H9 (cell line): ENCODE results near the gene SMAD3. TPM values are rescaled to one million over a fixed set of nuclear protein-coding genes. Genes with fewer than 3 reads are reported as not detected.

Experiments
- DNase-seq: peaks from one replicate; pipeline ENCODE4 v3.0.0-alpha.2; 2017
- H2AFZ ChIP-seq: one replicate; pipeline ENCODE4 v1.6.1; 2013; ENCODE audit warnings: mild to moderate bottlenecking, low read length, control low read depth, moderate library complexity
- H2AK5ac ChIP-seq: 2 replicates; pipeline ENCODE4 v1.6.1; 2013; ENCODE audit warnings: low read length, control low read depth, mixed read lengths; ENCODE audit not compliant: insufficient read length
- H2BK120ac ChIP-seq: one replicate; pipeline ENCODE4 v1.6.1; 2013; ENCODE audit warnings: low read depth, mild to moderate bottlenecking, low read length, control low read depth, inconsistent platforms; ENCODE audit not compliant: poor library complexity, severe bottlenecking
- H2BK12ac ChIP-seq: 2 replicates; pipeline ENCODE4 v1.6.1; 2013; ENCODE audit warnings: low read length, control low read depth, mixed read lengths, low read depth; ENCODE audit not compliant: insufficient read length
- H2BK15ac ChIP-seq: 2 replicates; pipeline ENCODE4 v1.6.1; 2013; ENCODE audit warnings: low read depth, low read length, control low read depth
- H2BK20ac ChIP-seq: one replicate; pipeline ENCODE4 v1.6.1; 2013; ENCODE audit warnings: low read depth, mild to moderate bottlenecking, low read length, control low read depth, inconsistent platforms; ENCODE audit not compliant: poor library complexity, severe bottlenecking
- H2BK5ac ChIP-seq: 2 replicates; pipeline ENCODE4 v1.6.1; 2013; ENCODE audit warnings: low read length, control low read depth, mixed read lengths; ENCODE audit not compliant: insufficient read length
- H3K14ac ChIP-seq: 2 replicates; pipeline ENCODE4 v1.6.1; 2013; ENCODE audit warnings: low read length, control low read depth; ENCODE audit not compliant: insufficient read depth
- H3K18ac ChIP-seq: 2 replicates; pipeline ENCODE4 v1.6.1; 2013; ENCODE audit warnings: low read depth, mild to moderate bottlenecking, mixed read lengths, low read length, control low read depth; ENCODE audit not compliant: insufficient read length
- H3K23ac ChIP-seq: 2 replicates; pipeline ENCODE4 v1.6.1; 2013; ENCODE audit warnings: low read length, control low read depth, mixed read lengths, low read depth; ENCODE audit not compliant: insufficient read length
- H3K23me2 ChIP-seq: 2 replicates; pipeline ENCODE4 v1.6.1; 2013; ENCODE audit warnings: low read depth, mild to moderate bottlenecking, mixed read lengths, low read length, control low read depth; ENCODE audit not compliant: insufficient read length, poor library complexity, severe bottlenecking
- H3K27ac ChIP-seq: 2 replicates; pipeline ENCODE4 v1.5.1; 2013; ENCODE audit warnings: low read length, control low read depth, mixed read lengths, low read depth; ENCODE audit not compliant: insufficient read length
- H3K27me3 ChIP-seq: 2 replicates; pipeline ENCODE4 v1.6.1; 2013; ENCODE audit warnings: low read length, control low read depth, inconsistent platforms; ENCODE audit not compliant: insufficient read depth
- H3K4ac ChIP-seq: 2 replicates; pipeline ENCODE4 v1.6.1; 2013; ENCODE audit warnings: low read depth, mild to moderate bottlenecking, control low read depth, inconsistent platforms, low read length, moderate library complexity
- H3K4me1 ChIP-seq: 2 replicates; pipeline ENCODE4 v1.6.1; 2013; ENCODE audit warnings: low read length, control low read depth, inconsistent platforms; ENCODE audit not compliant: insufficient read depth
- H3K4me2 ChIP-seq: 2 replicates; pipeline ENCODE4 v1.6.1; 2013; ENCODE audit warnings: low read length, control low read depth, mixed read lengths; ENCODE audit not compliant: insufficient read length, insufficient read depth
- H3K56ac ChIP-seq: 2 replicates; pipeline ENCODE4 v1.6.1; 2013; ENCODE audit warnings: low read depth, mild to moderate bottlenecking, mixed read lengths, low read length, control low read depth; ENCODE audit not compliant: insufficient read length
- H3K79me1 ChIP-seq: 2 replicates; pipeline ENCODE4 v1.6.1; 2013; ENCODE audit warnings: low read depth, mild to moderate bottlenecking, moderate library complexity, low read length, control low read depth, inconsistent platforms; ENCODE audit not compliant: insufficient read depth, poor library complexity, severe bottlenecking
- H3K79me2 ChIP-seq: 2 replicates; pipeline ENCODE4 v1.6.1; 2013; ENCODE audit warnings: low read length, control low read depth, inconsistent platforms; ENCODE audit not compliant: insufficient read depth
- H3K9ac ChIP-seq: 2 replicates; pipeline ENCODE4 v1.6.1; 2013; ENCODE audit warnings: low read length, control low read depth, mixed read lengths; ENCODE audit not compliant: insufficient read length; ENCODE audit errors: extremely low read depth
- H3K9me3 ChIP-seq: one replicate; pipeline ENCODE4 v1.6.1; 2013; ENCODE audit warnings: low read depth, low read length, inconsistent platforms; ENCODE audit not compliant: control insufficient read depth
- H3T11ph ChIP-seq: one replicate; pipeline ENCODE4 v1.6.1; 2013; ENCODE audit warnings: mild to moderate bottlenecking, low read length, control low read depth, inconsistent platforms
- H4K20me1 ChIP-seq: one replicate; pipeline ENCODE4 v1.6.1; 2013; ENCODE audit not compliant: control insufficient read depth, insufficient read length, insufficient read depth
- H4K5ac ChIP-seq: 2 replicates; pipeline ENCODE4 v1.6.1; 2013; ENCODE audit warnings: low read depth, mild to moderate bottlenecking, mixed read lengths, low read length, control low read depth; ENCODE audit not compliant: insufficient read length
- H4K8ac ChIP-seq: replicated peaks from 2 replicates; pipeline ENCODE4 v1.6.1; 2013; ENCODE audit warnings: low read length, control low read depth, mixed read lengths, low read depth; ENCODE audit not compliant: insufficient read length
- H4K91ac ChIP-seq: 2 replicates; pipeline ENCODE4 v1.6.1; 2013; ENCODE audit warnings: low read depth, mild to moderate bottlenecking, moderate library complexity, mixed read lengths, low read length, control low read depth; ENCODE audit not compliant: insufficient read length
- H3K27ac Mint-ChIP-seq, 3 experiments: 2 replicates in 2 of 3; 3 replicates in 1 of 3; pipeline ENCODE4 v1.8.0; 2020 to 2021; ENCODE audit warnings: mixed read lengths in 3 of 3, mild to moderate bottlenecking in 1 of 3, moderate library complexity in 1 of 3
- H3K27me3 Mint-ChIP-seq: 2 replicates; pipeline ENCODE4 v1.8.0; 2021; ENCODE audit warnings: low read depth, mild to moderate bottlenecking, moderate library complexity, mixed read lengths
- H3K36me3 Mint-ChIP-seq, 3 experiments: 2 replicates in 2 of 3; 3 replicates in 1 of 3; pipeline ENCODE4 v1.8.0; 2020 to 2021; ENCODE audit warnings: low read depth in 3 of 3, mixed read lengths in 3 of 3; ENCODE audit not compliant: insufficient read depth in 1 of 3
- H3K4me1 Mint-ChIP-seq, 2 experiments: 2 replicates each; pipeline ENCODE4 v1.8.0; 2020; ENCODE audit warnings: mixed read lengths in 2 of 2
- H3K4me3 Mint-ChIP-seq, 2 experiments: 2 replicates in 1 of 2; 3 replicates in 1 of 2; pipeline ENCODE4 v1.8.0; 2020 to 2021; ENCODE audit warnings: mild to moderate bottlenecking in 2 of 2, mixed read lengths in 2 of 2, moderate library complexity in 1 of 2
- H3K9me3 Mint-ChIP-seq, 2 experiments: 2 replicates in 1 of 2; 3 replicates in 1 of 2; pipeline ENCODE4 v1.8.0; 2020; ENCODE audit warnings: mild to moderate bottlenecking in 2 of 2, mixed read lengths in 2 of 2, moderate library complexity in 1 of 2
- WGBS: extraction: QIAGEN DNeasy Blood & Tissue Kit; methylation state at CpG from one replicate; pipeline ENCODE4 v1.1.7; 2013; ENCODE audit warnings: missing lambda C conversion rate, low lambda C conversion rate, mixed read lengths; ENCODE audit not compliant: insufficient read length; ENCODE audit errors: extremely low coverage; 5-methylcytosine and 5-hydroxymethylcytosine counted together
- total RNA-seq: library from RNA; stranded (reverse); gene quantifications from 2 replicates; pipeline ENCODE4 v1.2.1, GENCODE V29; 2021
- TF ChIP-seq, protein P1 (sequence below): fragments of 200-600 bp; sonication (generic); conservative IDR thresholded peaks from 3 replicates; pipeline ENCODE4 v1.8.0; 2021; ENCODE audit warnings: antibody characterized with exemption, mild to moderate bottlenecking

The SMAD3 gene
- total RNA-seq, 1 experiment from 2014 or later: 26.7 TPM

- H3K4ac ChIP-seq: no peak overlapping the region
- peaks cover 38 to 43% of the 10 kb centered on the region in 2 experiments for H3K4me1 Mint-ChIP-seq
- no peaks in the 10 kb centered on the region for H3K79me1 ChIP-seq
- no peaks in the 10 kb centered on the region for H3K27me3 Mint-ChIP-seq
- no CpG with 5 or more reads among the region's 8 CpGs for WGBS
- H2BK12ac ChIP-seq: no peak overlapping the region
- H3K79me2 ChIP-seq: no peaks in the 10 kb centered on the region
- H3K27ac ChIP-seq: no peak overlapping the region
- no peaks in the 10 kb centered on the region for H3K9me3 ChIP-seq
- H3K4me2 ChIP-seq: no peak overlapping the region
- H4K8ac ChIP-seq: no peak overlapping the region
- H2BK120ac ChIP-seq: no peak overlapping the region
- H2BK15ac ChIP-seq: no peak overlapping the region
- H3K4me1 ChIP-seq: peaks cover 2% of the 10 kb centered on the region; the same call in 1 of the 2 replicates
- H3K56ac ChIP-seq: no peak overlapping the region
- H3K36me3 Mint-ChIP-seq: no peaks in the 10 kb centered on the region; a peak in 1 of 7 replicates
- no peak overlapping the region for H3K14ac ChIP-seq
- H3K18ac ChIP-seq: no peak overlapping the region
- DNase-seq: no peak
- H3T11ph ChIP-seq: no peak overlapping the region
- no peak overlapping the region for H4K5ac ChIP-seq
- H2BK5ac ChIP-seq: no peak overlapping the region
- no peak overlapping the region for H4K91ac ChIP-seq
- no peak overlapping the region for H3K9ac ChIP-seq
- no peaks in the 10 kb centered on the region for H4K20me1 ChIP-seq
- H2BK20ac ChIP-seq: no peak overlapping the region
- H3K27ac Mint-ChIP-seq: no peak overlapping the region; a peak in 2 of 7 replicates
- no peak overlapping the region for H3K4me3 Mint-ChIP-seq
- H2AK5ac ChIP-seq: no peak overlapping the region
- TF ChIP-seq, protein P1, sequence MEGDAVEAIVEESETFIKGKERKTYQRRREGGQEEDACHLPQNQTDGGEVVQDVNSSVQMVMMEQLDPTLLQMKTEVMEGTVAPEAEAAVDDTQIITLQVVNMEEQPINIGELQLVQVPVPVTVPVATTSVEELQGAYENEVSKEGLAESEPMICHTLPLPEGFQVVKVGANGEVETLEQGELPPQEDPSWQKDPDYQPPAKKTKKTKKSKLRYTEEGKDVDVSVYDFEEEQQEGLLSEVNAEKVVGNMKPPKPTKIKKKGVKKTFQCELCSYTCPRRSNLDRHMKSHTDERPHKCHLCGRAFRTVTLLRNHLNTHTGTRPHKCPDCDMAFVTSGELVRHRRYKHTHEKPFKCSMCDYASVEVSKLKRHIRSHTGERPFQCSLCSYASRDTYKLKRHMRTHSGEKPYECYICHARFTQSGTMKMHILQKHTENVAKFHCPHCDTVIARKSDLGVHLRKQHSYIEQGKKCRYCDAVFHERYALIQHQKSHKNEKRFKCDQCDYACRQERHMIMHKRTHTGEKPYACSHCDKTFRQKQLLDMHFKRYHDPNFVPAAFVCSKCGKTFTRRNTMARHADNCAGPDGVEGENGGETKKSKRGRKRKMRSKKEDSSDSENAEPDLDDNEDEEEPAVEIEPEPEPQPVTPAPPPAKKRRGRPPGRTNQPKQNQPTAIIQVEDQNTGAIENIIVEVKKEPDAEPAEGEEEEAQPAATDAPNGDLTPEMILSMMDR: no peak
- H3K23me2 ChIP-seq: no peaks in the 10 kb centered on the region
- H2AFZ ChIP-seq: no peak overlapping the region
- H3K9me3 Mint-ChIP-seq: no peaks in the 10 kb centered on the region
- H3K23ac ChIP-seq: no peak overlapping the region
- no peaks in the 10 kb centered on the region for H3K27me3 ChIP-seq
Observed at GRCh38 chr15:67104510-67104909, 39.1 kb downstream of the SMAD3 start.
